LNCAP (cell line): Measurements from ENCODE around the gene BABAM2.

ENCODE experiments used
- CTCF ChIP-seq: fragments of 450-650 bp; IDR thresholded peaks from 2 replicates; pipeline ENCODE4 v1.5.1; 2017; ENCODE audit warnings: mild to moderate bottlenecking

The BABAM2 gene

GRCh38 chr2:28318462-28319117 is 428.1 kb downstream of the BABAM2 start:
- no peak for TF ChIP-seq CTCF

GRCh38 chr2:28319118-28320008 is 428.8 kb downstream of the BABAM2 start:
- TF ChIP-seq CTCF, result no peak

GRCh38 chr2:28320009-28320365 is 429.5 kb downstream of the BABAM2 start:
- TF ChIP-seq CTCF, result no peak

- TF ChIP-seq CTCF, result no peak
Measured at GRCh38 chr2:28320371-28320770, 429.8 kb downstream of the BABAM2 start.

- no peak for TF ChIP-seq CTCF
Measured at GRCh38 chr2:28321426-28321825, 430.9 kb downstream of the BABAM2 start.

- no peak for TF ChIP-seq CTCF
Measured at GRCh38 chr2:28322051-28322450, 431.5 kb downstream of the BABAM2 start.

GRCh38 chr2:28322456-28322855 is 431.9 kb downstream of the BABAM2 start:
- no peak for TF ChIP-seq CTCF
